OCI-LY1 (cell line): ENCODE data around the gene RXFP2.

ENCODE experiments used
- H2AFZ ChIP-seq: fragments of 200-600 bp; sonication (generic), shearing (Covaris generic); 2 replicates; pipeline ENCODE4 v1.6.0; 2014; ENCODE audit warnings: antibody characterized with exemption, mild to moderate bottlenecking, low read length
- H3F3A ChIP-seq: fragments of 200-600 bp; sonication (generic), shearing (Covaris generic); 2 replicates; pipeline ENCODE4 v1.6.0; 2014; ENCODE audit warnings: mild to moderate bottlenecking, antibody characterized with exemption, low read length, moderate library complexity; ENCODE audit not compliant: insufficient read depth
- H3K27ac ChIP-seq: fragments of 200-600 bp; sonication (generic); 2 replicates; pipeline ENCODE4 v1.5.1; 2014; ENCODE audit warnings: low read length, mixed run types, mild to moderate bottlenecking, low read depth; ENCODE audit not compliant: poor library complexity, severe bottlenecking
- H3K27me3 ChIP-seq: fragments of 200-600 bp; sonication (generic); 2 replicates; pipeline ENCODE4 v1.6.0; 2014; ENCODE audit warnings: antibody characterized with exemption, mild to moderate bottlenecking, low read length, moderate library complexity; ENCODE audit not compliant: insufficient read depth
- H3K36me3 ChIP-seq: fragments of 200-600 bp; sonication (generic); 2 replicates; pipeline ENCODE4 v1.6.1; 2014; ENCODE audit warnings: mild to moderate bottlenecking, antibody characterized with exemption, low read length, moderate library complexity, mixed read lengths; ENCODE audit not compliant: insufficient read depth
- H3K4me1 ChIP-seq: fragments of 200-600 bp; sonication (generic); 2 replicates; pipeline ENCODE4 v1.5.1; 2014; ENCODE audit warnings: mild to moderate bottlenecking, low read length, moderate library complexity; ENCODE audit not compliant: insufficient read depth, severe bottlenecking
- H3K4me2 ChIP-seq: fragments of 200-600 bp; sonication (generic), shearing (Covaris generic); 2 replicates; pipeline ENCODE4 v1.6.1; 2014; ENCODE audit warnings: low read length
- H3K4me3 ChIP-seq: fragments of 200-600 bp; sonication (generic); 2 replicates; pipeline ENCODE4 v1.5.1; 2014; ENCODE audit warnings: low read length, low read depth, mild to moderate bottlenecking, mixed read lengths; ENCODE audit not compliant: poor library complexity, severe bottlenecking
- H3K79me2 ChIP-seq: fragments of 200-600 bp; shearing (Covaris generic); 2 replicates; pipeline ENCODE4 v1.6.1; 2016; ENCODE audit warnings: mixed run types, low read length, mixed read lengths; ENCODE audit not compliant: insufficient read depth
- H3K9ac ChIP-seq: fragments of 200-600 bp; sonication (generic), shearing (Covaris generic); 2 replicates; pipeline ENCODE4 v1.6.1; 2014; ENCODE audit warnings: mild to moderate bottlenecking, low read length, mixed read lengths
- H3K9me2 ChIP-seq: fragments of 200-600 bp; sonication (generic), shearing (Covaris generic); 2 replicates; pipeline ENCODE4 v1.6.1; 2014; ENCODE audit warnings: low read depth, mild to moderate bottlenecking, low read length, mixed read lengths
- H3K9me3 ChIP-seq: fragments of 200-600 bp; shearing (Covaris generic); 2 replicates; pipeline ENCODE4 v1.6.1; 2014; ENCODE audit warnings: low read length, mixed read lengths
- H4K20me1 ChIP-seq: fragments of 200-600 bp; sonication (generic), shearing (Covaris generic); 2 replicates; pipeline ENCODE4 v1.6.0; 2016; ENCODE audit warnings: mild to moderate bottlenecking, low read length; ENCODE audit not compliant: insufficient read depth
- EZH2 ChIP-seq: fragments of 200-600 bp; sonication (generic), shearing (Covaris generic); IDR thresholded peaks from 2 replicates; pipeline ENCODE4 v1.8.0; 2017; ENCODE audit warnings: borderline replicate concordance, mixed run types, mild to moderate bottlenecking, antibody characterized with exemption, low read length, moderate library complexity, mixed read lengths
- TF ChIP-seq, protein P1 (sequence below): fragments of 200-600 bp; sonication (generic), shearing (Covaris generic); IDR thresholded peaks from 2 replicates; pipeline ENCODE4 v1.5.1; 2017; ENCODE audit warnings: mild to moderate bottlenecking, antibody characterized with exemption, low read length, moderate library complexity, mixed read lengths

Gene RXFP2

DNA sequence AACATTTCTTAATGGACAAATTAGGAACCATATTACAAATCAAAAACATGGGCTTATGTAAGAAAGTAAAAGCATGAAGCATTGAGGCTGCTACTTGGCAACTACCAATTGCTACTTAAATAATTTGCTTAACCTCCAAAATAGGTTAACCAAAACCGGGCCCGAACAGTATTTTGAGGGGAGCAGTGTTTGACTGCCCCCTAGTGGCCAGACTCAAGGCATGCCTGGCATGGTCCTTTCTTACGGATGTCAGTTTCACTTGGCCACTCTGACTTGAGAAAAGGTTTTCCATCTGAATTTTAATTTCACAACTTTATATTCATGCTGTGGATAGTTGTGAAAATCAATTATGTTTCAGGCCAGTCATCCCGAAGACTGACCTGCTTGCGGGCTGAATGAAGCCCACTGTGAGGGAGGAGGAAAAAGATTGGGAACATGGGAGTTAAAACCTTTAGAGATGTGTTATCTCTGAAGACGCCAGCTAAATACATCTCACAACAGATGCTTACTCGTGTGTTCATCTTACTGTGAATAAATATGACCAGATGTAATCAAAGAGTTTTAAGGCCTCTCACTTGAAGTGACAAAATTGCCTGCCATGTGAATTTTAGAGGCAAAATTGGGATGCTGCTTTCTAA is 2.9 kb downstream of the RXFP2 start:
- no peak overlapping the region for H3K9ac ChIP-seq
- TF ChIP-seq, protein P1, sequence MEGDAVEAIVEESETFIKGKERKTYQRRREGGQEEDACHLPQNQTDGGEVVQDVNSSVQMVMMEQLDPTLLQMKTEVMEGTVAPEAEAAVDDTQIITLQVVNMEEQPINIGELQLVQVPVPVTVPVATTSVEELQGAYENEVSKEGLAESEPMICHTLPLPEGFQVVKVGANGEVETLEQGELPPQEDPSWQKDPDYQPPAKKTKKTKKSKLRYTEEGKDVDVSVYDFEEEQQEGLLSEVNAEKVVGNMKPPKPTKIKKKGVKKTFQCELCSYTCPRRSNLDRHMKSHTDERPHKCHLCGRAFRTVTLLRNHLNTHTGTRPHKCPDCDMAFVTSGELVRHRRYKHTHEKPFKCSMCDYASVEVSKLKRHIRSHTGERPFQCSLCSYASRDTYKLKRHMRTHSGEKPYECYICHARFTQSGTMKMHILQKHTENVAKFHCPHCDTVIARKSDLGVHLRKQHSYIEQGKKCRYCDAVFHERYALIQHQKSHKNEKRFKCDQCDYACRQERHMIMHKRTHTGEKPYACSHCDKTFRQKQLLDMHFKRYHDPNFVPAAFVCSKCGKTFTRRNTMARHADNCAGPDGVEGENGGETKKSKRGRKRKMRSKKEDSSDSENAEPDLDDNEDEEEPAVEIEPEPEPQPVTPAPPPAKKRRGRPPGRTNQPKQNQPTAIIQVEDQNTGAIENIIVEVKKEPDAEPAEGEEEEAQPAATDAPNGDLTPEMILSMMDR: peak; percentile 91
- TF ChIP-seq EZH2: no peak
- no peaks in the 10 kb centered on the region for H4K20me1 ChIP-seq
- H3K4me1 ChIP-seq: no peaks in the 10 kb centered on the region
- no peaks in the 10 kb centered on the region for H3F3A ChIP-seq
- H3K9me3 ChIP-seq: no peaks in the 10 kb centered on the region
- H3K36me3 ChIP-seq: no peaks in the 10 kb centered on the region
- no peak overlapping the region for H3K4me2 ChIP-seq
- no peaks in the 10 kb centered on the region for H3K27me3 ChIP-seq
- no peak overlapping the region for H3K27ac ChIP-seq
- H3K79me2 ChIP-seq: no peaks in the 10 kb centered on the region
- no peak overlapping the region for H2AFZ ChIP-seq
- H3K9me2 ChIP-seq: no peaks in the 10 kb centered on the region
- H3K4me3 ChIP-seq: no peak overlapping the region

DNA sequence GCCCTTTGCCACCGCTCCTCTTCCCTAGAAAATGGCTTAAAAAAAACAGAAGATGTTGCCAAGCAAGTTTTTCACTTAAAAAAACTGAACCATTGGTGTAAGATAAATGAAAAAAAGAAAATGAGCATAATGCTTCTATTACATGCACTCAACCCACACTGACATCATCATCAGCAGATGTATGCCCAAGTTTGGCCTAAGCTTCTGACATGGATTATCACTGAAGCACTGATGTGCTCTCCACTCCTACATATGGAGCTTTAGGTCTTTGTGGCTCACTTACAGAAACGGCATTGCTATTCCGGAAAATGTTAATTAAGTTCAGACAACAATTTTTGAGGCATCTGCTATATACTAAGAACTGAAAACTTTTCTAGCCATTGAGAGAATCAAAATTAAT is 8.0 kb downstream of the RXFP2 start:
- no peaks in the 10 kb centered on the region for H3K9me2 ChIP-seq
- H2AFZ ChIP-seq: no peak overlapping the region
- H3K9ac ChIP-seq: no peak overlapping the region
- no peaks in the 10 kb centered on the region for H3K4me1 ChIP-seq
- no peaks in the 10 kb centered on the region for H3K9me3 ChIP-seq
- no peak overlapping the region for H3K27ac ChIP-seq
- H3K27me3 ChIP-seq: no peaks in the 10 kb centered on the region
- TF ChIP-seq EZH2: no peak
- TF ChIP-seq, protein P1: no peak
- no peaks in the 10 kb centered on the region for H3K79me2 ChIP-seq
- H4K20me1 ChIP-seq: no peaks in the 10 kb centered on the region
- H3F3A ChIP-seq: no peaks in the 10 kb centered on the region
- no peak overlapping the region for H3K4me3 ChIP-seq
- no peak overlapping the region for H3K4me2 ChIP-seq
- H3K36me3 ChIP-seq: no peaks in the 10 kb centered on the region

DNA sequence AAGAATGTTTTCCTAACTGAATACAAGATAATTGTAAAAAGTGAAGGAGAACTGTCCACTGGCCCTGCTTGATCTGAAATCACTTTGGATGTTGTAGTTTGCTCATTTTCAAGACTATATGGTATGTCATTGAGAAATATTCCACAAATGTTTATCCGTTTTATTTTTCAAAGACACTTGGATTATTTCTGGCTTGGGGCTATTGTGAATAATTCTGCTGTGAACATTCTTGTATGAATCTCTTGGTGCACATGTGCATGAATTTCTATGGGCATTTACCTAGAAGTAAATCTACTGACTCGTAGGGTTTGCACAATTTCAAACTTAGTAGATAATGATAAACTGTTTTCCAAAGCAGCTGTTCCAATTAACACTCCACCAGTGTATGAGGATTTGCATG is 8.6 kb downstream of the RXFP2 start:
- Histone ChIP-seq H3K9ac (no peak overlapping the region), H3K9me3 (no peaks in the 10 kb centered on the region), H3F3A (no peaks in the 10 kb centered on the region), H4K20me1 (no peaks in the 10 kb centered on the region), H3K79me2 (no peaks in the 10 kb centered on the region), H3K4me1 (no peaks in the 10 kb centered on the region), H3K27ac (no peak overlapping the region), H3K4me3 (no peak overlapping the region), H3K36me3 (no peaks in the 10 kb centered on the region), H3K27me3 (no peaks in the 10 kb centered on the region), H3K9me2 (no peaks in the 10 kb centered on the region), H2AFZ (no peak overlapping the region), H3K4me2 (no peak overlapping the region)
- TF ChIP-seq EZH2: no peak
- TF ChIP-seq, protein P1: no peak
